Renal pelvis (tissue), 4 donors: ENCODE data around the gene BAG5. TPM values are rescaled to one million over a fixed set of nuclear protein-coding genes. Genes with fewer than 3 reads are reported as not detected.
"Not testable (repeated sequence)": the region's sequence is repeated elsewhere in the genome, so short reads cannot be mapped to it uniquely, and the experiment has no call there.

Experiments used
- DNase-seq: peaks from one replicate; pipeline ENCODE4 v3.0.0-alpha.2; 2013
- polyA plus RNA-seq, 3 donors: library from polyadenylated mRNA; unstranded; fragments of 120-200 nt; gene quantifications; one replicate each; pipeline ENCODE4 v1.2.1, GENCODE V29; 2013; ENCODE audit not compliant: insufficient read length in 3 of 3

BAG5 gene
- polyA plus RNA-seq, 3 donors = 28.2 to 31.6 (median 28.9) TPM

DNA sequence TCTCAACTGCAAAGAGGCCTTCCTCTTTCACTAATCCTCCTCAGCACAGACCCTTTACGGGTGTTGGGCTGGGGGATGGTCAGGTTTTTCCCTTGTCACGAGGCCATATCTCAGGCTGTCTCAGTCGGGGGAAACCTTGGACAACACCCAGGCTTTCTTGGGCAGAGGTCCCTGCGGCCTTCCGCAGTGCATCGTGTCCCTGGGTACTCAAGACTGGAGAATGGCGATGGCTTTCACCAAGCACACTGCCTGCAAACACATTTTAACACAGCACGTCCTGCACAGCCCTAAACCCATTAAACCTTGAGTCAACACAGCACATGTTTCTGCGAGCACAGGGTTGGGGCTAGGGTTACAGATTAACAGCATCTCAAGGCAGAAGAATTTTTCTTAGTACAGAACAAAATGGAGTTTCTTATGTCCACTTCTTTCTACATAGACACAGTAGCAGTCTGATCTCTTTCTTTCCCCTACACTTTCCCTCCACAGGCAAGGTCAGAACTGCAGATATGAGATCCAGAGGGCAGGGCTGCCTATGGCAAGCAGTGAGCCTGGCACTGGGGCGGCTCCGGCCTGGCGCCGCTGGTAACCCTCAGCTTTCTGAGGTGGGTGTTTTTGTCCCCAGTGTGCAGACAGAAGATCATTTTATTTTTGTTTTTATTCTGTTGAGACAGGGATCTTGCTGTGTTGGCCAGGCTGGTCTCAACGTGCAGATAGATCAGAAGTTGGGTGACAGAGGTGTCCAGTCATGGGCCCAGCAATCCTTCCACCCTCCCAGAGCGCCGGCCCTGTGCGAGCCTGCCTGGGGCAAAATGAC is 36.8 kb downstream of the BAG5 start:
- not testable (repeated sequence) for DNase-seq

GRCh38 chr14:103524002-103524935 is 38.2 kb downstream of the BAG5 start:
- DNase-seq = no peak

DNA sequence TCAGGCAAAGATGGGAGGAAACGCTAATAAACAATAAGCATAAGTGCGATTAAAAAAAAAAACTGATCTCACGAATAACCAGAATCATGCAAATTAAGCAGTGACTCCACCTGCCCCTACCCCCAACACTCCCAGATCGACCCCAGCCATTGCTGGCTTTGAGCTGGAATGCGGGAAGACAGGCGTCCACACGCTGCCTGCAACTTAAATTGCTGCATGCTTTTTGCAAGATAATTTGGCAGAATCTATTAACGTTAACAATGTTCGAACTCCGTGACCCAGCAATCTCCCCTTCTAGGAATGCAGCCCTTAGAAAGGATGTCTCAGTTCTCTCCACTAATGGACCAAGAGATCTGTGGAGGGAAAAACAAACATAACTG is 38.9 kb downstream of the BAG5 start:
- no peak for DNase-seq

GRCh38 chr14:103522649-103523574 is 39.5 kb downstream of the BAG5 start, which contains the start of gene CKB:
TSS of gene CKB (minus strand) at chr14:103522830. CDS start at chr14:103522493, 337 bp downstream.
- no peak for DNase-seq

GRCh38 chr14:103521951-103522563 is 40.4 kb downstream of the BAG5 start:
- DNase-seq = no peak

GRCh38 chr14:103521438-103521950 is 41.0 kb downstream of the BAG5 start:
- no peak for DNase-seq

- peak; percentile 80 for DNase-seq
Measured at GRCh38 chr14:103520657-103521437, 41.6 kb downstream of the BAG5 start.

DNA sequence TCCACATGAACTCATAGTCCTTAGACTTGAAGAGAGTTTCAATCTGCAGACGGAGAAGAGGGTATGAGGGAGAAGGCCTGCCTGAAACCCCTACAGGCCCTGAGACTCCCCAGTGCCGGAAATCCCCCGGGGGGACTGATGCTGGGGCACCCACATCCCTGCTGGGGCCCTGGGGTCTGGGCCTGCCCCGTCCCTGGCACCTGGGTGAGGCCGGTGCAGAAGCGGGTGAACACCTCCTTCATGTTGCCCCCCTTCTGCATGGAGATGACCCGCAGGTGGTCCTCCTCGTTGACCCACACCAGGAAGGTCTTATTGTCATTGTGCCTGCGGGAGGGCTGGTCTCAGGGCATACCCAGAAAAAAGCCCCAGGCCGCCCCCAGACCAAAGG is 42.2 kb downstream of the BAG5 start:
- DNase-seq = no peak

GRCh38 chr14:103519837-103520212 is 42.6 kb downstream of the BAG5 start:
- no peak for DNase-seq

DNA sequence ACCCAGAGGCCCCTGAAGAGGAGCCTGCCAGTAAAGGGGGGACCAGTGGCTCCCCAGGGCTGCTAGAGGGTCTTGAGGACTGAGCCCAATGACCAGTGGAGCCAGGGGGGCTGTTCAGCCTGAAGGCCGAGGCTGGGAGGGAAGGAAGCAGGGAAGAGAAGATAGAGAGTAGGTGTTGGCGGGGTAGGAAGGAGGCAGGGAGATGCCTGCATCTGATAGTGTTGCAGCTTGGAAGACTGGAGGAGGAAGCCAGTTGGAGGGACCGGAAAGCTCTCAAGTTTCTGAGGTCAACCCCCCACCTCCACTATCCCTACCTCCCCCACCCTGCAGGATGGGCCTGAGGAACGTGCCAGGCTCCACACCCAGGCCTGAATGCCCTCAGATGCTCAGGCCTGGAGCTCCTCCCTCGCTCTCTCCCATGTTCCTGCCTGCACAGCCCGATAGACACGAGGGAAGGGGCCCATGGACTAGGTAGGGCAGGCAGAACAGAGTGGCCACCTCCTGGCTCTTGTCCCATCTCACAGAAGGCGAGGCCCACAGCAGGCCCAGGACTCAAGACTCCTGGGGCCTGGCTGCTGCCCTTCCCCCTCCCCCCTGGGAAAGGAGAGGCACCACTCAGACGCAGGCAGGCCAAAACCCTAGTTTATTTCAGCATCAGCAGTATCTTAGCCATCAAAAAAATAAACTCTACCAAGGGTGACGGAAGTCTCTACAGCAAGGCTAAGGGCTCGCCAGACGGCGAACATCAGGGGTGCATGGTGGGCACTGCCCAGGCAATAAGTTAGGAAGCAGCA is 43.2 kb downstream of the BAG5 start:
- no peak for DNase-seq

- no peak for DNase-seq
Measured at GRCh38 chr14:103518422-103519042, 43.9 kb downstream of the BAG5 start.

DNA sequence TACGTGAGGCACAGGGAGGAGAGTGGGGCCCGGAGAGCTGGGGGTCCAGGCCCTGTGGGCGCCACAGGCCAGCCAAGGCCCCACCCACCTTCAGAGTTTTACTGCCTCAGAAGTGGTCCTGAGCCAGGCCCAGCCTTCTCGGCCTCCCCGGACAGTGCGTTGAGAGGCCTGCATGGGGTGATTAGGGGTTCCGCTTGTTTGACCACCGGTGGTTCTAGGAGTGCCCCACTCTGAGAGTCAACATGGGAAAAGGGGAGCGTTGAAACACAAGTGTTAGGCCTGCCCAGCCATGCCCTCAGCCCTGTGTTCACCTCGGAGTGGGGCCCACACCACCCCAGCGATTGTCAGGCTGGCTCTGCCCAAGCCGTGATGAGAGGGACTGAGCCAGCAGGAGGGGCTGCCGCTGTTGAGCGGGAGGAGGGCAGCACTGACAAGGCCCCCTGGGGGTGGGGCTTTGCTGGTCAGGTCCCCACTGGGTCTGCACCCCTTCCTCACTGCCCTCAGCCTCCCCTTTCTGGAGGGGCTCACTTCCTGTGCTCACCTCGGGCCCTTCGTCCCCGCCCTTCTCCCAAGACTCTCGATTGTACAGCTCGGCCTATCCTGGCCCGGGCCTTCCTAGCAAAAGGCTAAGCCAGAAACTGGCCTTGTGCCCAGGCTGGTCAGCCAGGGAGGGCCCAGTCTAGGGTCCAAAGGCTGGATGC is 44.6 kb downstream of the BAG5 start:
- DNase-seq = no peak

DNA sequence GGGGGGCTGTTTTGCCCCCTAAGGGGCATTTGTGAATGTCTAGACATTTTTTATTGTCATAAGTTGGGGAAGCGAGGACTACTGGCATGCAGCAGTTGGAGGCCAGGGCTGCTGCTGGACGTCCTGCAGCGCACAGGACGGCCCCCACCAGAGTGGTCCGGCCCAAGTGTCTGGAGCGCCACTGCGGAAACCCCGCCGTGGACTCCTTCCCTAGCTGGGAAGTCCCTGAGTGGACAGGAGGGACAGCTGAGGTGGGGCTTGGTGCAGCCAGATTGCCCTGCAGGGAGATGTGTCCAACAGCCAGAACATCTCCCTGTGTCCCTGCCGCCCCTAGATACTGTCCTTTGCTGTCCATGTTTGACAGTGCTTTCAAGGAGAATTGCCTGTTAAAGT is 45.3 kb downstream of the BAG5 start:
- DNase-seq = no peak

DNA sequence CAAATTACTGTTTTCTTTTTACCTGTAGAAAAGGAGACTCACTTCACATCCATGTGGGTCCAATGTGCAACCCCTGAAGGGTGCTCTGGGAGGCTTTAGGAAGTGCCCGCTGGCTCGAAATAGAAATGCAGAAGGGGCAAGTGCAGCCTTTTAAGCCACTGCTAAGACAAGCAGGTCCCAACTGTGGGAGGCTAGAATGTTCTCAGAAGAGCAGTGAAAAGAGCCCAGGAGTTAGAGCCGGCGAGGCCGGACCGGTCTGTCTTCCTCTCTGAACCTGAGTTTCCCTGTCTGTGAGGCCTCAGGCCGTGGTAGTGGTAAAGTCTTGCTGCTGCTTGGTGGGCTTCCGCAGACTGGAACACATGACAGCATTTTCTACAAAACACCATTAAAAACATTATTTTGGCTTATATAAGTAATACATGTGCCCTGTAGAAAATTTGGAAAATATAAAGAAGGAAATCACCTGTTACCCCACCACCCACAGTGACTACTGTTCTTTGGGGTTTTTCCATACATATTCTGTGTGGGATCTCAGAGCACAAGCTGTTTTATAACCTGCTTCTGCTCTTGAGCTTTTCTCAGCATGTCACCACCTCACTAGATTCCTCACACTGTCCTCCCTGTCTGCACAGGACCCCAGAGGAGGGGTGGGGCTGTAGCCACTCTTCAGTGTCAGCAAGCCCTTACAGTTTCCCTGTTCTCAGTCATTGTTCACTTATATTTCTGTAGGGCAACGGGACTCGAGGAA is 45.9 kb downstream of the BAG5 start:
- no peak for DNase-seq

DNA sequence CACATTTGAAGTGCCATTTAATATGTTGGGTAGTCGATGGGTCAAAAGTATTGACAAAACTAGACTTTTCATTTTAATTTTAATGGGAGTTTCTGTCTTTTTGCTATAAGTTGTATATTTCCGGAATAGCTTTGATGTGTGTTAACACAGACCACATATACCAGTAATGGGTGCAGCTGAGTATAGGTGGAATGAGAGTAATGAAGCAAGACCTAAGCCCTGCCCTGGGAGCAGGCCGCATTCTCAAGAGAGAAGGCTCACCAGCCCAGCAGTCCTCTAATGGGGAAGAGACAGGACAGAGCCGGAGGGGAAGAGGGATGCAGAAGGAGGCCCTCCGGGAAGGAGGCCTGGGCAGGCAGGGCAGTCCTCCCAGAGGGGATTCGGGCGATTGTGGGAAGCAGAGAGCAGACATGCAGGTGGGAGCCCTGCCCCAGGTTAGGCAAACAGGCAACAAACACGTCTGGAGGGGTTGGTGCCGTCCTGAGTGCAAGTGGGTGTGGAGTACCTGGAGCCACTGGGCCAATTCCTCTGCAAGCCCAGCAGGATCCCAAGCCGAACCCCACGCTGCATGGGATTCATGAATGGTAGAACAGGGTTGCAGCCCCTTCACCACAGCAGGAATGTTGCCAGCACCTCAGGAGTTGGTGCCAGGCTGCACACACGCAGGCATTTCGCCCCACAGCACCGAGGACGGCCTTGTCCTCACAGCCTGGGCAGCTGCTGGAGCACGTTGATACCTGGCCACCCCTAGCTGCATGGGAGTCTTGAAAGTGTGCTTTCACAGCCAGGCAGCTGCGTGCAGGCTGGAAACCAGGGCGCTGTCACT is 47.6 kb downstream of the BAG5 start:
- DNase-seq = no peak
